Measurements from ENCODE around the gene GRIK3. TPM values are rescaled to one million over a fixed set of nuclear protein-coding genes. Genes with fewer than 3 reads are reported as not detected.
"Not testable (repeated sequence)": the region's sequence is repeated elsewhere in the genome, so short reads cannot be mapped to it uniquely, and the experiment has no call there.

The GRIK3 gene
- 1 to 10 TPM in 1 of 2 donors, under 1 TPM in 1; 0.20 to 1.2 TPM for total RNA-seq

DNA sequence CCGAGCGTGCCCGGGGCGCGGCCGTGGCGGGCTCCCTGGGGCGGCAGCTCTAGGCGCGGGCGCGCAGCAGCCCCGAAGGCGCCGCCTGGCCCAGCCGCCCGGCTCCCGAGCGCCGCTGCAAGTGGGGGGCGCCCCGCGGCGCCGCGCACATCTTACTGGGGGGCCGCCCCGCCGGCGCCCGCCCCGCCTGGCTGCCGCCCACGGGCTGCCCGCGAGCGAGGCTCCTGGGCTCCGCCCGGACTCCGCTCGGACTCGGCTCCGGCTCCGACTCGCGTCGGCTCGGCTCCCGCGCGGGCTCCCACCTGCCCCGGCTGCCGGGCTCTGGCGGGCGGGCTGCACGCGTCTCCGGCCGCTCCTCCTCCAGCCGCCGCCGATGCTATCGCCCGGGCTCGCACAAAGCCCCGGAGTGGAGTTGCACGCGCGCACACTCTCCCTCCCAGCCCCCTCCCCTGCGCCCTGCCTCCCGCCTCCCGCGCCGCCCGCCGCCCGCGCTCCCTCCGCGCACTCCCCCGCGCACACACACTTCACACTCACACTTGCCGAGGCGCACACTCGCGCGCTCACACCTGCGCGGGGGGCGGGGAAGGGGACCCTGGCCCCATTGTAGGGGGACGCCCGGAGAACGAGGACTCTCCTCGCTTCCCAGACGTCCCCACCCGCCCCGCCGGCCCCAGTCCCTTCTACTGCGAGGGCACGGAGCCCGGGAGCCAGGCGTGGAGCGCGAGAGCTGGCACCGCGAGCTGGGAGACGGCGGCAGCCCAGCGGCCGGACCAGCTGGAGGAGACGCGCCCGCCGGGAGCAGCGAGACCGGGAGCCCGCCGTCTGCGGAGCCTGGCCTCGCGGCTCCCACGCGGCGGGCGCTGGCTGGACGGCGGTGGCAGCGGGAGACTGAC is at the start of gene GRIK3:
GRIK3 (minus strand) TSS at position 395 of the 893 bp plus-strand sequence. CDS start 407 bp downstream, outside the sequence.
- no peak within 1 kb of the TSS for H3K27ac ChIP-seq
- intact Hi-C loops (cut with DNase I) = no loop called here
- H3K9ac ChIP-seq (ENCODE audit: low read depth in 2 of 2, low read length in 2 of 2) = no peak within 1 kb of the TSS
- no peaks in the 10 kb centered on the region for H3K4me1 ChIP-seq
- DNase-seq = no peak
- H3K4me3 ChIP-seq = no peak within 1 kb of the TSS
- no peaks in the 10 kb centered on the region for H3K36me3 ChIP-seq
- H3K9me3 ChIP-seq = no peaks in the 10 kb centered on the region
- TF ChIP-seq, protein P1, sequence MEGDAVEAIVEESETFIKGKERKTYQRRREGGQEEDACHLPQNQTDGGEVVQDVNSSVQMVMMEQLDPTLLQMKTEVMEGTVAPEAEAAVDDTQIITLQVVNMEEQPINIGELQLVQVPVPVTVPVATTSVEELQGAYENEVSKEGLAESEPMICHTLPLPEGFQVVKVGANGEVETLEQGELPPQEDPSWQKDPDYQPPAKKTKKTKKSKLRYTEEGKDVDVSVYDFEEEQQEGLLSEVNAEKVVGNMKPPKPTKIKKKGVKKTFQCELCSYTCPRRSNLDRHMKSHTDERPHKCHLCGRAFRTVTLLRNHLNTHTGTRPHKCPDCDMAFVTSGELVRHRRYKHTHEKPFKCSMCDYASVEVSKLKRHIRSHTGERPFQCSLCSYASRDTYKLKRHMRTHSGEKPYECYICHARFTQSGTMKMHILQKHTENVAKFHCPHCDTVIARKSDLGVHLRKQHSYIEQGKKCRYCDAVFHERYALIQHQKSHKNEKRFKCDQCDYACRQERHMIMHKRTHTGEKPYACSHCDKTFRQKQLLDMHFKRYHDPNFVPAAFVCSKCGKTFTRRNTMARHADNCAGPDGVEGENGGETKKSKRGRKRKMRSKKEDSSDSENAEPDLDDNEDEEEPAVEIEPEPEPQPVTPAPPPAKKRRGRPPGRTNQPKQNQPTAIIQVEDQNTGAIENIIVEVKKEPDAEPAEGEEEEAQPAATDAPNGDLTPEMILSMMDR (IDR thresholded peaks at IDR 0.05) = no peak
- H3K27me3 ChIP-seq = peaks cover 56% of the 10 kb centered on the region

DNA sequence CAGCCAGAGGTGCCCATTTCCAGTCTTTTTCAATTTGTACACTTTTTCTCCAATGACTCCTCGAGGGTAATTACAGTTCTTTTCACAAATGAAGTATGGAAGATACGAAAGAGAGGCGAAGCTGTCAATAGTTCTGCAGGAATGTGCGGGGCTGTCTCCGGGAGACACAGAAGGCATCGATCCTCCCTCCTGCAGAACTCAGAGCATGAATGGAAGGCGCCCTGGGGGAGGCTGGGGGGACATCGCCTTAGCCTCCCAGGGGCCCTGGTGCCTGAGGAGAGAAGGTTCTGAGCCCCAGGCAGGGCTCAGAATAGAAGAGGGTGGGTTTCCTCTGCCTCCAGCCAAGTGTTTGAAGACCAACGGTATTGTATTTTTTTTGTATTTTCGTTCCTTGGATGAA is 49.7 kb upstream of the GRIK3 start:
- TF ChIP-seq, protein P1 (IDR thresholded peaks at IDR 0.05) = no peak
- Histone ChIP-seq H3K36me3 (no peaks in the 10 kb centered on the region), H3K4me3 (no peak overlapping the region), H3K27ac (no peak overlapping the region), H3K9ac (ENCODE audit: low read depth in 2 of 2, low read length in 2 of 2) (no peak overlapping the region), H3K4me1 (no peaks in the 10 kb centered on the region), H3K9me3 (no peaks in the 10 kb centered on the region), H3K27me3 (no peaks in the 10 kb centered on the region)
- intact Hi-C loops (cut with DNase I) = no loop called here
- no peak for DNase-seq

DNA sequence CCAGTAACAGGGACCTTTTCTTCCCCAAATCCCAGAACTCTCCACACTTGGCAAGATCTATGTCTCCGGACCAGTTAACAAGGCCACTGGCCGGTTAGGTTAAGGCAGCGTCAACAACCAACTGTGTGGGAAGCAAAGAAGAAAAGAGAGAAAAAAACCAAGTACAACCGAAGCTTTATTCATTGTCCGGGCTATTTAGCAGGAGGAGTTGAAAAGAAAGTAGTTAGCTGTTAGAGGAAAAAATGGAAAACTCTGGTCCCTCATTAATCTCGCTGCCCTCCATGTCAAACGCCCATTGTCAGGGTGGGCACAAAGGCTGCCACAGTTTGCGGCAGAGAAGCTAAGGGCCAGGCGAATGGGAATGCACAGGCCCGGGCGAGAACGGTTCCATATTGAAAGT is 49.3 kb upstream of the GRIK3 start:
- no peak overlapping the region for H3K9ac ChIP-seq (ENCODE audit: low read depth in 2 of 2, low read length in 2 of 2)
- no peaks in the 10 kb centered on the region for H3K9me3 ChIP-seq
- no peak overlapping the region for H3K27ac ChIP-seq
- H3K36me3 ChIP-seq = no peaks in the 10 kb centered on the region
- no peaks in the 10 kb centered on the region for H3K4me1 ChIP-seq
- no peaks in the 10 kb centered on the region for H3K27me3 ChIP-seq
- no peak for DNase-seq
- intact Hi-C loops (cut with DNase I) = no loop called here
- no peak overlapping the region for H3K4me3 ChIP-seq
- TF ChIP-seq, protein P1 (IDR thresholded peaks at IDR 0.05) = no peak

DNA sequence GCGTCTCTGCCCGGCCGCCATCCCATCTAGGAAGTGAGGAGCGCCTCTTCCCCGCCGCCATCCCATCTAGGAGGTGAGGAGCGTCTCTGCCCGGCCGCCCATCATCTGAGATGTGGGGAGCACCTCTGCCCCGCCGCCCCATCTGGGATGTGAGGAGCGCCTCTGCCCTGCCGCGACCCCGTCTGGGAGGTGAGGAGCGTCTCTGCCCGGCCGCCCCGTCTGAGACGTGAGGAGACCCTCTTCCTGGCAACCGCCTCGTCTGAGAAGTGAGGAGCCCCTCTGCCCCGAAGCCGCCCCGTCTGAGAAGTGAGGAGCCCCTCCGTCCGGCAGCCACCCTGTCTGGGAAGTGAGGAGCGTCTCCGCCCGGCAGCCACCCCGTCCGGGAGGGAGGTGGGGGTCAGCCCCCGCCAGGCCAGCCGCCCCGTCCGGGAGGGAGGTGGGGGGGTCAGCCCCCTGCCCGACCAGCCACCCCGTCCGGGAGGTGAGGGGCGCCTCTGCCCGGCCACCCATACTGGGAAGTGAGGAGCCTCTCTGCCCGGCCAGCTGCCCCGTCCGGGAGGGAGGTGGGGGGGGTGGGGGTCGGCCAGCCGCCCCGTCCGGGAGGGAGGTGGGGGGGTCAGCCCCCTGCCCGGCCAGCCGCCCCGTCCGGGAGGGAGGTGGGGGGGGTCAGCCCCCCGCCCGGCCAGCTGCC is 46.1 kb upstream of the GRIK3 start:
- H3K9me3 ChIP-seq; H3K9ac ChIP-seq (ENCODE audit: low read depth in 2 of 2, low read length in 2 of 2); intact Hi-C loops (cut with DNase I); H3K4me1 ChIP-seq; H3K36me3 ChIP-seq; H3K4me3 ChIP-seq; H3K27me3 ChIP-seq; DNase-seq; H3K27ac ChIP-seq: not testable (repeated sequence)

DNA sequence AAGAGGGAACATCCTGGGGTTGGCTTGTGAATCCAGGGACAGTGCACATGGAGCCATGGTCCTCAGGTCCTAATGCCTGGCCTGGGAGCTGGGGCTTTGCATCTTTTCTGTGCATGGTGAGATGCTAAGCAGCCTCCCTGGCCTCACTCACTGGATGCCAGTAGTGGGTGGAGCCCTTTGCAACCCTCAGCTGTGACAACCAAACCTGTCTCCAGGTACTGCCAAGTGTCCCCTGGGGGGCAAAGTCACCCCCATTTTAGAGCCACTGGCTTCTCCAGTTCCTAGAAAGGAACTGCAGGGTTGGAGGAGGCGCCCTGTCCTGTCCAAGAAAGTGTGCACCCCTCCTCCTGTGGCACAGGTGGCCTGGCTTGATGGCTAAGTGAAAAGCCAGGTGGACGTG is 44.6 kb upstream of the GRIK3 start:
- TF ChIP-seq, protein P1 (IDR thresholded peaks at IDR 0.05) = no peak
- Histone ChIP-seq H3K36me3 (no peaks in the 10 kb centered on the region), H3K4me3 (no peak overlapping the region), H3K27ac (no peak overlapping the region), H3K9ac (ENCODE audit: low read depth in 2 of 2, low read length in 2 of 2) (no peak overlapping the region), H3K9me3 (no peaks in the 10 kb centered on the region), H3K27me3 (no peaks in the 10 kb centered on the region), H3K4me1 (no peaks in the 10 kb centered on the region)
- no peak for DNase-seq
- intact Hi-C loops (cut with DNase I) = no loop called here

DNA sequence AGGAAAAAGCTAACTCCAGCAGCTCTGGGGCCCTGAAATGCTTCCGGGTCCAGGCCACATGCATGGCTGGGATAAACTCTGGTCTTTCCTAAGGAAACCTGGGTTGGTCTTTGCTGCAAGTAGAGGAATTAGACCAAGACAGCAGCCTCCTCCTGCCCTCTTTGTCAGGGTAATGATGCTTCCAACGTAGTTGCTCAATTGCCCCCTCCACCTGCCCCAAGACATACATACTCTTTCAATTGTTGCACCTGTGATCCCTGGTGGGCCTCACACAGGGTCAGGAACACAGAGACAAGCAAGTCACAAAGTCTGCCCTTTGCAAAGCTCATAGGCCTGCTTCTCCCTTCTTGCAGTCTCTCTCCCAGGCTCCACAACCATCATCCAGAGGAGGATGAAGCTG is 41.9 kb upstream of the GRIK3 start:
- Histone ChIP-seq H3K27me3 (no peaks in the 10 kb centered on the region), H3K36me3 (no peaks in the 10 kb centered on the region), H3K27ac (no peak overlapping the region), H3K9ac (ENCODE audit: low read depth in 2 of 2, low read length in 2 of 2) (no peak overlapping the region), H3K9me3 (no peaks in the 10 kb centered on the region), H3K4me1 (no peaks in the 10 kb centered on the region), H3K4me3 (no peak overlapping the region)
- TF ChIP-seq, protein P1 (IDR thresholded peaks at IDR 0.05) = no peak
- no peak for DNase-seq
- intact Hi-C loops (cut with DNase I) = no loop called here

Measured in colonic mucosa (tissue), 4 donors.